Tibial nerve (tissue), 4 donors: ENCODE results near the gene PCDHGB7. TPM values are rescaled to one million over a fixed set of nuclear protein-coding genes. Genes with fewer than 3 reads are reported as not detected.
"Not testable (repeated sequence)": the region's sequence is repeated elsewhere in the genome, so short reads cannot be mapped to it uniquely, and the experiment has no call there.

Experiments
- DNase-seq, 2 donors: peaks; one replicate each; pipeline ENCODE4 v3.0.0-alpha.2; 2019; ENCODE audit warnings: low spot score in 2 of 2
- H3K27ac ChIP-seq, 4 donors: fragments of 200-600 bp; sonication (generic) in 3 of 4; one replicate each; pipeline ENCODE4 v1.5.1; 2017 to 2019; ENCODE audit warnings: mild to moderate bottlenecking in 1 of 4
- H3K27me3 ChIP-seq, 2 donors: fragments of 200-600 bp; sonication (generic) in 1 of 2; one replicate each; pipeline versions ENCODE4 v1.5.1 to v1.6.0; 2017 to 2019
- H3K36me3 ChIP-seq, 3 donors: fragments of 200-600 bp; sonication (generic); one replicate each; pipeline ENCODE4 v1.5.1; 2018 to 2019
- H3K4me1 ChIP-seq, 4 donors: fragments of 200-600 bp; sonication (generic) in 3 of 4; one replicate each; pipeline ENCODE4 v1.5.1; 2017 to 2019
- H3K4me3 ChIP-seq, 4 donors: fragments of 200-600 bp; sonication (generic) in 3 of 4; one replicate each; pipeline ENCODE4 v1.5.1; 2017 to 2019; ENCODE audit warnings: mild to moderate bottlenecking in 1 of 4, moderate library complexity in 1 of 4
- H3K9me3 ChIP-seq, 4 donors: fragments of 200-600 bp; sonication (generic) in 3 of 4; one replicate each; pipeline ENCODE4 v1.5.1; 2017 to 2019
- EP300 ChIP-seq, 2 donors: sonication (generic); formaldehyde crosslinking; IDR thresholded peaks; one replicate each; pipeline ENCODE4 v1.6.1; 2017; ENCODE audit warnings: antibody characterized with exemption in 2 of 2, mild to moderate bottlenecking in 1 of 2
- POLR2A ChIP-seq, 2 donors: fragments of 450-650 bp; IDR thresholded peaks; one replicate each; pipeline ENCODE4 v1.6.1; 2017; ENCODE audit warnings: antibody characterized with exemption in 2 of 2, mild to moderate bottlenecking in 2 of 2, moderate library complexity in 2 of 2
- WGBS, 2 donors: methylation state at CpG; one replicate each; pipeline ENCODE4 v1.1.5; 2018; 5-methylcytosine and 5-hydroxymethylcytosine counted together
- total RNA-seq, 4 donors: library from RNA; depleted of rRNA; stranded (reverse); fragments of >200 nt; gene quantifications; one replicate each; pipeline ENCODE4 v1.1.0, GENCODE V29; 2016
- TF ChIP-seq, protein P1 (sequence below), 5 experiments: fragments of 200-600 bp in 3 of 5; fragments of 450-650 bp in 2 of 5; sonication (generic) in 3 of 5; IDR thresholded peaks; one replicate each; pipeline ENCODE4 v1.5.1; 2016 to 2019; ENCODE audit warnings: antibody characterized with exemption in 5 of 5, mild to moderate bottlenecking in 3 of 5, moderate library complexity in 2 of 5

The PCDHGB7 gene
- total RNA-seq, 4 donors from 2014 or later, result 14.6 to 19.2 (median 18.0) TPM

DNA sequence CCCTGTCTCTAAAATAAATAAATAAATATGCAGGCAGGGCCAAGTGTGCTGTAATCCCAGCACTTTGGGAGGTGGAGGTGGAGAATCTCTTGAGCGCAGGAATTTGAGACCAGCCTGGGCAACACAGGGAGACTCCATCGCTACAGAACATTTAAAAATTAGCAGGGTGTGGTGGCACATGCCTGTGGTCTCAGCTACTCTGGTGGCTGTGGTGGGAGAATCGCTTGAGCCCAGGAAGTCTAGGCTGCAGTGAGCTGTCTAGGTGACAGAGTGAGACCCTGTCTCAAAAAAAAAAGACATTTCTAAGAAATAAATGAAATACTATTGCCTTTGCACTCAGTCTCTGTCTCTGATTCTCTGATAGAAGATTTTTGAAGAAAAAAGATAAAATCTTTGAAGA is 5.9 kb upstream of the PCDHGB7 start:
- peaks cover 0 to 34% (median 0%) of the 10 kb centered on the region in 3 donors for H3K36me3 ChIP-seq
- no peak for DNase-seq
- H3K27me3 ChIP-seq, result no peaks in the 10 kb centered on the region
- TF ChIP-seq POLR2A (IDR thresholded peaks at IDR 0.05) (no peak), EP300 (IDR thresholded peaks at IDR 0.05) (no peak)
- TF ChIP-seq, protein P1, sequence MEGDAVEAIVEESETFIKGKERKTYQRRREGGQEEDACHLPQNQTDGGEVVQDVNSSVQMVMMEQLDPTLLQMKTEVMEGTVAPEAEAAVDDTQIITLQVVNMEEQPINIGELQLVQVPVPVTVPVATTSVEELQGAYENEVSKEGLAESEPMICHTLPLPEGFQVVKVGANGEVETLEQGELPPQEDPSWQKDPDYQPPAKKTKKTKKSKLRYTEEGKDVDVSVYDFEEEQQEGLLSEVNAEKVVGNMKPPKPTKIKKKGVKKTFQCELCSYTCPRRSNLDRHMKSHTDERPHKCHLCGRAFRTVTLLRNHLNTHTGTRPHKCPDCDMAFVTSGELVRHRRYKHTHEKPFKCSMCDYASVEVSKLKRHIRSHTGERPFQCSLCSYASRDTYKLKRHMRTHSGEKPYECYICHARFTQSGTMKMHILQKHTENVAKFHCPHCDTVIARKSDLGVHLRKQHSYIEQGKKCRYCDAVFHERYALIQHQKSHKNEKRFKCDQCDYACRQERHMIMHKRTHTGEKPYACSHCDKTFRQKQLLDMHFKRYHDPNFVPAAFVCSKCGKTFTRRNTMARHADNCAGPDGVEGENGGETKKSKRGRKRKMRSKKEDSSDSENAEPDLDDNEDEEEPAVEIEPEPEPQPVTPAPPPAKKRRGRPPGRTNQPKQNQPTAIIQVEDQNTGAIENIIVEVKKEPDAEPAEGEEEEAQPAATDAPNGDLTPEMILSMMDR (IDR thresholded peaks at IDR 0.05), result no peak
- WGBS, 2 donors, result 61 to 73% methylated on average over 3 of the region's 3 CpGs
- peaks cover 5 to 99% (median 45%) of the 10 kb centered on the region in 4 donors for H3K9me3 ChIP-seq
- H3K27ac ChIP-seq, result no peak overlapping the region
- H3K4me1 ChIP-seq, result peaks cover 0 to 4% (median 0%) of the 10 kb centered on the region in 4 donors
- H3K4me3 ChIP-seq, result no peak overlapping the region

DNA sequence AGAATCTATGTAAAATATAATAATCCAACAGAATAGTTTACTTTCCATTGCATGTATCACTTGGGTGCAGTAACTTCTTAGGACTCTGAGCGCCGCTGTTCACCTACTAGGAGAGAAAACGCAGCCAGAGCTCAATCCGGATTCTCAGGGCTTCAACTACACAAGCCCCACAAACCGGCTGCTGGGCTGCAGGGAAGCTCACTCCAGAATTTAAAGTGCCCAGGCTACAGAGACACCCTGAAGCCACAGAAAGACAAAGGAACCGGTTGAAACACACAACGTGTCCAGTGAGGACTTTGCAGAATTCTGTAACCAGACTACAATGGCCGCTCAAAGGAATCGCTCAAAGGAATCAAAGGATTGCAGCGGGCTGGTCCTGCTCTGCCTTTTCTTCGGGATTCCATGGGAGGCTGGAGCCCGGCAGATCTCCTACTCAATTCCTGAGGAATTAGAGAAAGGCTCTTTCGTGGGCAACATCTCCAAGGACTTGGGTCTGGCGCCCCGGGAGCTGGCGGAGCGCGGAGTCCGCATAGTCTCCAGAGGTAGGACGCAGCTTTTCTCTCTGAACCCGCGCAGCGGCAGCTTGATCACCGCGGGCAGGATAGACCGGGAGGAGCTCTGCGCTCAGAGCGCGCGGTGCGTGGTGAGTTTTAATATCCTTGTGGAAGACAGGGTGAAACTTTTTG is 4.5 kb upstream of the PCDHGB7 start, which contains the start of gene PCDHGA10:
TSS of gene PCDHGA10 (plus strand) at position 134 of the 686 bp plus-strand sequence. CDS start at position 323, 189 bp downstream.
- peak within 1 kb of the TSS in 2 of 4 donors; percentile 34 to 37 for H3K4me3 ChIP-seq
- no peak for TF ChIP-seq POLR2A (IDR thresholded peaks at IDR 0.05)
- TF ChIP-seq EP300 (IDR thresholded peaks at IDR 0.05), result no peak
- TF ChIP-seq, protein P1 (IDR thresholded peaks at IDR 0.05), result peak; percentile 10 to 32 (median 15)
- peaks cover 0 to 30% (median 0%) of the 10 kb centered on the region in 3 donors for H3K36me3 ChIP-seq
- no peak within 1 kb of the TSS for H3K27ac ChIP-seq
- WGBS, 2 donors, result 14 to 20% methylated on average over 29 to 31 of the region's 31 CpGs
- peaks cover 0 to 9% (median 0%) of the 10 kb centered on the region in 4 donors for H3K4me1 ChIP-seq
- no peaks in the 10 kb centered on the region for H3K27me3 ChIP-seq
- peaks cover 5 to 100% (median 44%) of the 10 kb centered on the region in 4 donors for H3K9me3 ChIP-seq
- DNase-seq, result peak in 1 of 2 donors; percentile 38

DNA sequence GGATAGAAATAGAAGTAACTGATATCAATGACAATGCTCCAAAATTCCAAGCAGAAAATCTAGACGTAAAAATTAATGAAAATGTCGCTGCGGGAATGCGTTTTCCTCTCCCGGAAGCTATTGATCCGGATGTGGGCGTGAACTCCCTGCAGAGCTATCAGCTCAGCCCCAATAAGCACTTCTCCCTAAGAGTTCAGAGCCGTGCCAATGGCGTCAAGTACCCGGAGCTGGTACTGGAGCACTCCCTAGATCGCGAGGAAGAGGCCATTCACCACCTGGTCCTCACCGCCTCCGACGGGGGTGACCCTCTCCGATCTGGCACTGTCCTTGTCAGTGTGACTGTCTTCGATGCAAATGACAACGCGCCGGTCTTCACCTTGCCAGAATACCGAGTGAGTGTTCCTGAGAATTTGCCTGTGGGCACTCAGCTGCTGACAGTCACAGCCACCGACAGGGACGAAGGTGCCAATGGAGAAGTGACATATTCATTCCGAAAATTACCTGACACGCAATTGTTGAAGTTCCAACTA is 3.9 kb upstream of the PCDHGB7 start:
- WGBS, 2 donors, result 20 to 25% methylated on average over 25 of the region's 25 CpGs

DNA sequence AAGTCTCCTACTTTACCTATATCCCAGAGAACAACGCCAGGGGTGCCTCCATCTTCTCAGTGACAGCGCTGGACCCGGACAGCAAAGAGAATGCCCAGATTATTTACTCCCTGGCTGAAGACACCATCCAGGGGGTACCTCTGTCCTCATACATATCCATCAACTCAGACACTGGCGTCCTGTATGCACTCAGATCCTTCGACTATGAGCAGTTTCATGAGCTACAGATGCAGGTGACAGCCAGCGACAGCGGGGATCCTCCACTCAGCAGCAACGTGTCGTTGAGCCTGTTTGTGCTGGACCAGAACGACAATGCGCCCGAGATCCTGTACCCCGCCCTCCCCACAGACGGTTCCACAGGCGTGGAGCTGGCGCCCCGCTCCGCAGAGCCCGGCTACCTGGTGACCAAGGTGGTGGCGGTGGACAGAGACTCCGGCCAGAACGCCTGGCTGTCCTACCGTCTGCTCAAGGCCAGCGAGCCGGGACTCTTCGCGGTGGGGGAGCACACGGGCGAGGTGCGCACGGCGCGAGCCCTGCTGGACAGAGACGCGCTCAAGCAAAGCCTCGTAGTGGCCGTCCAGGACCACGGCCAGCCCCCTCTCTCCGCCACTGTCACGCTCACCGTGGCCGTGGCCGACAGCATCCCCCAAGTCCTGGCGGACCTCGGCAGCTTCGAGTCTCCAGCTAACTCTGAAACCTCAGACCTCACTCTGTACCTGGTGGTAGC is 2.8 kb upstream of the PCDHGB7 start:
- WGBS, 2 donors, result 26 to 40% methylated on average over 26 to 31 of the region's 46 CpGs
- not testable (repeated sequence) for H3K4me3 ChIP-seq, H3K27ac ChIP-seq, DNase-seq, H3K27me3 ChIP-seq
- Histone ChIP-seq H3K9me3 (peaks cover under 1 to 100% (median 46%) of the 10 kb centered on the region in 4 donors), H3K4me1 (peaks cover 0 to 20% (median 0%) of the 10 kb centered on the region in 4 donors), H3K36me3 (peaks cover 0 to 35% (median 0%) of the 10 kb centered on the region in 3 donors)

More for the DNA sequence above, 3.9 kb upstream of the PCDHGB7 start:
- no peaks in the 10 kb centered on the region for H3K27me3 ChIP-seq
- H3K36me3 ChIP-seq, result peaks cover 0 to 29% (median 0%) of the 10 kb centered on the region in 3 donors
- H3K4me3 ChIP-seq, result peak overlapping the region in 2 of 4 donors; percentile 34 to 37
- TF ChIP-seq EP300 (IDR thresholded peaks at IDR 0.05) (no peak), POLR2A (IDR thresholded peaks at IDR 0.05) (no peak)
- TF ChIP-seq, protein P1 (IDR thresholded peaks at IDR 0.05), result no peak
- no peak for DNase-seq
- H3K9me3 ChIP-seq, result peaks cover 5 to 100% (median 43%) of the 10 kb centered on the region in 4 donors
- H3K27ac ChIP-seq, result no peak overlapping the region
- peaks cover 0 to 14% (median 0%) of the 10 kb centered on the region in 4 donors for H3K4me1 ChIP-seq

DNA sequence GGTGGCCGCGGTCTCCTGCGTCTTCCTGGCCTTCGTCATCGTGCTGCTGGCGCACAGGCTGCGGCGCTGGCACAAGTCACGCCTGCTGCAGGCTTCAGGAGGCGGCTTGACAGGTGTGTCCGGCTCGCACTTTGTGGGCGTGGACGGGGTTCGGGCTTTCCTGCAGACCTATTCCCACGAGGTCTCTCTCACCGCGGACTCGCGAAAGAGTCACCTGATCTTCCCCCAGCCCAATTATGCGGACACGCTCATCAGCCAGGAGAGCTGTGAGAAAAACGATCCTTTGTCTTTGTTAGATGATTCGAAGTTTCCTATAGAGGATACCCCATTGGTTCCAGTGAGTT is 2.2 kb upstream of the PCDHGB7 start:
- 25 to 31% methylated on average over 15 to 21 of the region's 24 CpGs for WGBS, 2 donors
- H3K4me3 ChIP-seq, H3K27ac ChIP-seq, H3K27me3 ChIP-seq, DNase-seq: not testable (repeated sequence)
- H3K36me3 ChIP-seq, result peaks cover 0 to 33% (median 0%) of the 10 kb centered on the region in 3 donors
- peaks cover 0 to 20% (median 0%) of the 10 kb centered on the region in 4 donors for H3K4me1 ChIP-seq
- H3K9me3 ChIP-seq, result peaks cover 0 to 100% (median 48%) of the 10 kb centered on the region in 4 donors
